Right atrium auricular region (tissue), 2 donors: ENCODE data around the gene BPI. TPM values are rescaled to one million over a fixed set of nuclear protein-coding genes. Genes with fewer than 3 reads are reported as not detected.
A peak's percentile ranks its signal among the peaks of the same experiment; 100 is the strongest.

ENCODE experiments used
- DNase-seq: peaks from one replicate; pipeline ENCODE4 v3.0.0-alpha.2; 2019; ENCODE audit warnings: low spot score
- H3K27ac ChIP-seq, 2 donors: fragments of 200-600 bp; sonication (generic); 1 replicate in 1 of 2; 2 replicates in 1 of 2; pipeline ENCODE4 v1.5.1; 2016 to 2019
- H3K27me3 ChIP-seq, 2 donors: fragments of 200-600 bp; sonication (generic); one replicate each; pipeline versions ENCODE4 v1.5.1 to v1.6.0; 2017 to 2019
- H3K36me3 ChIP-seq: fragments of 200-600 bp; sonication (generic); one replicate; pipeline ENCODE4 v1.5.1; 2016
- H3K4me1 ChIP-seq, 2 donors: fragments of 200-600 bp; sonication (generic); one replicate each; pipeline versions ENCODE4 v1.5.1 to v1.6.0; 2017 to 2019
- H3K4me3 ChIP-seq, 2 donors: fragments of 200-600 bp; sonication (generic); 1 replicate in 1 of 2; 2 replicates in 1 of 2; pipeline ENCODE4 v1.5.1; 2017 to 2019; ENCODE audit warnings: mild to moderate bottlenecking in 1 of 2, moderate library complexity in 1 of 2
- H3K9me3 ChIP-seq, 2 donors: fragments of 200-600 bp; sonication (generic); one replicate each; pipeline ENCODE4 v1.5.1; 2019
- CTCF ChIP-seq, 2 donors: fragments of 200-600 bp; sonication (generic); IDR thresholded peaks; one replicate each; pipeline ENCODE4 v1.5.1; 2019; ENCODE audit warnings: antibody characterized with exemption in 2 of 2
- total RNA-seq, 2 donors: library from RNA; depleted of rRNA; stranded (reverse); fragments of >200 nt; gene quantifications; one replicate each; pipeline ENCODE4 v1.1.0, GENCODE V29; 2016

BPI gene
- total RNA-seq, 2 donors from 2014 or later, result not detected

- no peak for DNase-seq
- H3K27me3 ChIP-seq, result no peaks in the 10 kb centered on the region
- TF ChIP-seq CTCF (IDR thresholded peaks at IDR 0.05), result no peak
- no peaks in the 10 kb centered on the region for H3K36me3 ChIP-seq
- H3K9me3 ChIP-seq, result no peaks in the 10 kb centered on the region
- H3K4me1 ChIP-seq, result no peaks in the 10 kb centered on the region
- no peak overlapping the region for H3K4me3 ChIP-seq
- no peak overlapping the region for H3K27ac ChIP-seq
These were observed 11.5 kb downstream of the BPI start for GRCh38 chr20:38315290-38315966.

GRCh38 chr20:38316341-38316740 is 12.4 kb downstream of the BPI start:
- H3K4me1 ChIP-seq, result no peaks in the 10 kb centered on the region
- TF ChIP-seq CTCF (IDR thresholded peaks at IDR 0.05), result no peak
- no peak for DNase-seq
- H3K27ac ChIP-seq, result no peak overlapping the region
- no peak overlapping the region for H3K4me3 ChIP-seq
- no peaks in the 10 kb centered on the region for H3K27me3 ChIP-seq
- H3K36me3 ChIP-seq, result no peaks in the 10 kb centered on the region
- H3K9me3 ChIP-seq, result no peaks in the 10 kb centered on the region

- H3K4me1 ChIP-seq, result no peaks in the 10 kb centered on the region
- H3K27me3 ChIP-seq, result no peaks in the 10 kb centered on the region
- no peak overlapping the region for H3K27ac ChIP-seq
- TF ChIP-seq CTCF (IDR thresholded peaks at IDR 0.05), result no peak
- no peaks in the 10 kb centered on the region for H3K36me3 ChIP-seq
- no peak for DNase-seq
- no peaks in the 10 kb centered on the region for H3K9me3 ChIP-seq
- no peak overlapping the region for H3K4me3 ChIP-seq
These were observed 13.5 kb downstream of the BPI start for GRCh38 chr20:38317422-38317821.

GRCh38 chr20:38320221-38320620 is 16.3 kb downstream of the BPI start:
- H3K4me3 ChIP-seq, result no peak overlapping the region
- H3K27me3 ChIP-seq, result no peaks in the 10 kb centered on the region
- no peak for DNase-seq
- no peak overlapping the region for H3K27ac ChIP-seq
- TF ChIP-seq CTCF (IDR thresholded peaks at IDR 0.05), result no peak
- no peaks in the 10 kb centered on the region for H3K36me3 ChIP-seq
- H3K4me1 ChIP-seq, result no peaks in the 10 kb centered on the region
- H3K9me3 ChIP-seq, result no peaks in the 10 kb centered on the region

GRCh38 chr20:38321959-38322598 is 18.1 kb downstream of the BPI start:
- Histone ChIP-seq H3K27ac (no peak overlapping the region), H3K9me3 (no peaks in the 10 kb centered on the region), H3K4me3 (no peak overlapping the region), H3K36me3 (no peaks in the 10 kb centered on the region), H3K27me3 (no peaks in the 10 kb centered on the region), H3K4me1 (no peaks in the 10 kb centered on the region)
- peak; percentile 44 to 76 for TF ChIP-seq CTCF (IDR thresholded peaks at IDR 0.05)
- peak; percentile 71 for DNase-seq
